Stimulated activated CD8-positive, alpha-beta memory T cell treated with anti-CD3 and anti-CD28 coated beads, Interleukin-2, amount 100 ng/mL, for 48 hours (primary cell): ENCODE results near the gene NT5DC2.

Experiments used
- DNase-seq, 2 donors: peaks; one replicate each; pipeline ENCODE4 v3.0.0-alpha.2; 2020; ENCODE audit warnings: low read depth in 2 of 2

NT5DC2 gene

DNA sequence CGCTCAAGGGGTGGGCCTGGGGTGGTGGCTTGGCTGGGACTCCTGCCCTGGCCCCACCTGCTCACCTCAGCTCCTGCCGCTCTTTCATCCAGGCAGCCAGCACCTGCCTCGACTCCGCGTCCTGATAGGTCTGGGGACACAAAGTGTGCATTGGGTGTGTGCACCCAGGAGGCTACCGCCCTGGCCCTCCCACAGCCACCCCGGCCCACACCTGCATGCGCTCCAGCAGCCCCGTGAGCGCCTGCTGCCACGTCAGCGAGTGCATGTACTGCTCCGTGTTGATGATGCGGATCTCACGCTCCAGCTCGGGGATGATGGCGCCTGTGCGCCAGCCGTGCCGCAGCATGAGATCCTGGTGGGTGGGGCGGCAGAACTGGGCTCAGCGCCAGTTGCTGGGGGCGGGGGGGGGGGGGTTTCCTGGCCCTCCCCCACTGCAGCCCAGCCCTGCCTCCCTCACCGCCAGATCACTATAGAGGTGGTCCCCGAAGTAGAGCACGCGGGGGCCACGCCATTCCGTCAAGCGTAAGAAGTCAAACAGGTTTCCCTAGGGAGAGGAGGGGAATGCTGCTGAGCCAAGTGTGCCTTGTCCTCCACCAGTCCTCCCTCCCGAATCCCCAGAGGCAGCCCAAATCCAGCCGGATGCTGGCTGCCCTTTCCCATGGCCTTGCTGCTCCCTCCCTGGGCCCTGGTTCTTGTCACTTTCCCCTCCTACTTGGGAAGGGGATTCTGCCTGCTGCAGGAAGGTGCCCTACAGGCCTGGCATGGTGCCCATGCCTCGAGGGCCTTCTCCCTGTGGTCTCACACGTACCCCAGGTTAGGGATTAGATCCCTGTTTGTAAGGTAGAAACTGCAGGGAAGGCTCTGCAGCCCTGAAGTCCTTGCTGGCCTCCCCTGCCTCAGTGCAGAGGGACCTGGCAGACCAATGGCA lies 8.6 kb downstream of the NT5DC2 start:
- no peak for DNase-seq

DNA sequence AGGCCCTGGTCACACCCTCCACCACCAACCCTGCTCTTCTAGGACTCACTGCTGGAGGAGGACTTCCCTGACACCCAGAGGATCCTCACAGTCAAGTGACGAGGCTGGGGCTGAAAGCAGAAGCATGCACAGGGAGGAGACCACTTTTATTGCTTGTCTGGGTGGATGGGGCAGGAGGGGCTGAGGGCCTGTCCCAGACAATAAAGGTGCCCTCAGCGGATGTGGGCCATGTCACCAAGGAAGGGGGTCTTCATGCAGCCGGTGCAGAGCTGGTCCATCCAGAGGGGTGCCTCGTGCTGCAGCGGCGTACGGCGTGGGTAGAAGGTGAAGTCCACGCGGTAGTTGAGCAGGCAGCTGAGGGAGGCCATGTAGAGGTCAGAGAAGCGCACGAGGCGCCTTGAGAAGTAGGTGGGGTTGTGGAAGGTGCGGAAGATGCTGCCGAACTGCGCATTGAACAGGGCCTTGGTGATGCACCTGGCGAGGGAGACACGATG lies 9.4 kb downstream of the NT5DC2 start:
- DNase-seq = no peak

GRCh38 chr3:52523386-52524257 lies 10.0 kb downstream of the NT5DC2 start:
- DNase-seq = no peak

- DNase-seq = no peak
Observed at GRCh38 chr3:52522651-52523251, 10.9 kb downstream of the NT5DC2 start.

- DNase-seq = no peak
Observed at GRCh38 chr3:52521881-52522650, 11.6 kb downstream of the NT5DC2 start.

DNA sequence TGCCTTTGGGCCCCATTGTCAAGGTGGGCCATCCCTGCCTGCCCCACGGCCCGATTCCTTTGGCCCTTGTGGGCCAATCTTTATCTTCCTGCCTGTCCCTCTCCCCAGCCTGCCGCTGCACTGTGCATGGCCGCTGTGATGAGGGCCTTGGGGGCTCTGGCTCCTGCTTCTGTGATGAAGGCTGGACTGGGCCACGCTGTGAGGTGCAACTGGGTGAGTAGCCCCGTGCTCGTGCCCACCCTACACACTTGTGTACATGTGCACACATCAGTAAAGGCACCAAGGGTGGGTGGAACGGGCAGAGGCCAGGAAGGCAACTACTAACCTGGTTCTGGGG lies 12.2 kb downstream of the NT5DC2 start:
- DNase-seq = no peak

DNA sequence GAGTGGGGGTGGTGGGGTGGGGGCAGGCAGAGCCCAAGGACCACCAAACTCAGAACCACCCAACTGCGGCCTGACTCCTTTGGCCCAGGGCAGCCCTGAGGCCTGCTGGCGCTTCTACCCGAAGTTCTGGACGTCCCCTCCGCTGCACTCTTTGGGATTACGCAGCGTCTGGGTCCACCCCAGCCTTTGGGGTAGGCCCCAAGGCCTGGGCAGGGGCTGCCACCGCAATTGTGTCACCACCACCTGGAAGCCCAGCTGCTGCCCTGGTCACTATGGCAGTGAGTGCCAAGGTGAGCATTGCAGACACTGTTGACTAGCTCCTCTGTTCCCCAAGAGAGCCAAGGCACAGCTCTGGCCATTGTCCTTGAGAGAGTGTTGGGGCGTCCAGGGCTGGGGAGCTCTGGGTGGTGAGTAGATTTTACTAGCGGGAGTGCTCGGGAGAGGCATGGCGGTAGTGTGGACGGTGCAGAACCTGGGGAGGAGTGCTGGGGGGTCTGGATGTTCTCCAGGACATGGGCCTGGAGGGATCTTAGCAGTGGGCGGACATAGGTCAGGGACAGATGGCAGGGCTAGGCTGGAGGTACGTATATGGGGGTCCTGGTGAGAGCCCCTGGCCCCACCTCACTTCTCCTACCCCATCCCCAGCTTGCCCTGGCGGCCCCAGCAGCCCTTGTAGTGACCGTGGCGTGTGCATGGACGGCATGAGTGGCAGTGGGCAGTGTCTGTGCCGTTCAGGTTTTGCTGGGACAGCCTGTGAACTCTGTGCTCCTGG lies 12.8 kb downstream of the NT5DC2 start:
- no peak for DNase-seq

DNA sequence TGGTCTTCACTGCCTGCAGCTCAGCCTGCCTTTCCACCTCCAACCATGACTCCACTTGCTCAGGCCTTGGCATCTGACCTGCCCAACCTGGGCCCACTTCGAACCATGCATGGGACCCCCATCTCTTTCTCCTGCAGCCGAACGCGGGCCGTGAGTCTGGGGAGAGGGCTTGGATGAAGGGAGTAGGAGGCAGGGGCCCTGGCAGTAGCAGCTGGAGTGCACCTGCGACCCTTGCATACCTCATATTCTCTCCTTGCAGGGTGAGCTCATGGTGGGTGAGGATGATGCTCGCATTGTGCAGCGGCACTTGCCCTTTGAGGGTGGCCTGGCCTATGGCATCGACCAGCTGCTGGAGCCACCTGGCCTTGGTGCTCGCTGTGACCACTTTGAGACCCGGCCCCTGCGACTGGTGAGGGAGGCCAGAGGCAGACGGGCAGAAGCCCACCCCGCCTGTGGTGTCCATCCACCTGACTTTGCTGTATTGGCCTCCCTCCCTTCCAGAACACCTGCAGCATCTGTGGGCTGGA lies 13.5 kb downstream of the NT5DC2 start:
- no peak for DNase-seq

GRCh38 chr3:52519445-52520140 lies 14.1 kb downstream of the NT5DC2 start:
- DNase-seq = no peak

DNA sequence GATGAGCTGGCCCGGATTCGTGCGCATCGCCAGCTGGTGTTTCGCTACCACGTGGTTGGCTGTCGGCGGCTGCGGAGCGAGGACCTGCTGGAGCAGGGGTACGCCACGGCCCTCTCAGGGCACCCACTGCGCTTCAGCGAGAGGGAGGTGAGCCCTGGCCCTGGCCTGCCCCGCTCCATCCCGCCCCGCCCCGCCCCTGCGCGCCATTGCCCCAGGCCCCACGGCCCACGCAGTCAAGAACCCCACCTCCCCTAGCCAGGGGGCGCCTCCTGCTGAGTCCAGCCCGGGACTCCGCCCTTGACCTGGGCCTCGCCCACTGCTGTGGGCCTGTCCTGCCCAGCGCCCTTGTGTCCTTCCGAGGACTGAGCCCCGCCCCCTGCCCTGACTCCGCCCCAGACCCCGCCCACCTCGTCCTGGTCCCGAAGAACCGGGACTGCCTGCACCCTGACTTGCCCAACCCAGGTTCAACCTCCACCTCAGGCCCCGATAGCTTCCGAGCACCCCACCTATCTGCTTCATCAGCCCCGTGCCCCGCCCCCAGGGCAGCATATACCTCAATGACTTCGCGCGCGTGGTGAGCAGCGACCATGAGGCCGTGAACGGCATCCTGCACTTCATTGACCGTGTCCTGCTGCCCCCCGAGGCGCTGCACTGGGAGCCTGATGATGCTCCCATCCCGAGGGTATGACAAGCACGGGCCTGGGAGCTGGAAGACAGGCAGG lies 14.8 kb downstream of the NT5DC2 start:
- DNase-seq = no peak

DNA sequence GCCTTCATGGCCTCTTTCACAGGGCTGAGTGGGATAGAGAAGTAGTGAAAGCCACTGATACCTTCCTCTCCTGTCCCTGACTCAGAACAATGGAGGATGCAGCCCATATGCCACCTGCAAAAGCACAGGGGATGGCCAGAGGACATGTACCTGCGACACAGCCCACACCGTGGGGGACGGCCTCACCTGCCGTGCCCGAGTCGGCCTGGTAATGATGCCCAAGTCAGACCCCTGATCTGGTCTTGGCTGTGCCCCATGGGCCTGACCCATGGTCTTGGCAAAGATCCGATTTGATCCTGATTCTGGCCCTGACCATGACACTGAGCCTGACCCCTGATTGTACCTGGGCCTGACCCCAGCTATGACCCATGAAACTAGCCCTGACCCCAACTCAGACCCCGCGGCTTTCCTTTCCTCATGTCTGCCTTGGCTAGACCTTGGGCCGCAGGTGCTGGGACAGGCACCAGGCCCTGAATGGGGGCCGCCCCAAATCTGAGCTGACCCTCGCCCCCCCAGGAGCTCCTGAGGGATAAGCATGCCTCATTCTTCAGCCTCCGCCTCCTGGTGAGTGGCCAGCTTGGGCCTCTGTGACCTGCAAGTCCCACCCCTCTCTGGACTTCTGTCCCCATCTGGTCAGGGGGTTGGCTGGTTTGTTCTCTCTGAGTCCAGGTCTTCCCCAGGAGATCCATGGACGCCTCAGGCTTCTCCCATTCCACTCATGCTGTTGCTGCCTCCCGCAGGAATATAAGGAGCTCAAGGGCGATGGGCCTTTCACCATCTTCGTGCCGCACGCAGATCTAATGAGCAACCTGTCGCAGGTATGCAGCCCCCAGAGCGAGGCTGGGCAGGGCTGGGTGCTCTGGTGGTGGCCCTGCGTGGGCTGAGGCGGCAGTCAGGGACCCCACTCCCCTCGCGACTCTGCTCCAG lies 15.6 kb downstream of the NT5DC2 start:
- DNase-seq = no peak

- DNase-seq = no peak
Observed at GRCh38 chr3:52516509-52517195, 17.0 kb downstream of the NT5DC2 start.

- no peak for DNase-seq
Observed at GRCh38 chr3:52515192-52515591, 18.5 kb downstream of the NT5DC2 start.

DNA sequence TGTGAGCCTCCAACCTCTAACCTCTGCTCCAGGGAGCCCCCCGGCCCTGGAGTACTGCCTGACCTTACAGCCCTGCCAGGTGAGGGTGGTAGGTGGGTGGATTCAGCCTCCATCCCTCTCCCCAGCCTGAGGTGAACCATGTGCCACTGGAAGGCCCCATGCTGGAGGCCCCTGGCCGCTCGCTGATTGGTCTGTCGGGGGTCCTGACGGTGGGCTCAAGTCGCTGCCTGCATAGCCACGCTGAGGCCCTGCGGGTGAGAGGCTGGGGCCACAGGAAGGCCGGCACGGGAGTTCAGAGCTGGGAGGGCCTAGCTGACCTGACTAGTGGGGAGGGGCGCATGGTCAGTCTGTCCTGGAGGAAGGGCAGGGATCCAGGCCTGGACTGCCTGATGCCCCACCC lies 19.1 kb downstream of the NT5DC2 start:
- no peak for DNase-seq

- DNase-seq = no peak
Observed at GRCh38 chr3:52513281-52513680, 20.4 kb downstream of the NT5DC2 start.

DNA sequence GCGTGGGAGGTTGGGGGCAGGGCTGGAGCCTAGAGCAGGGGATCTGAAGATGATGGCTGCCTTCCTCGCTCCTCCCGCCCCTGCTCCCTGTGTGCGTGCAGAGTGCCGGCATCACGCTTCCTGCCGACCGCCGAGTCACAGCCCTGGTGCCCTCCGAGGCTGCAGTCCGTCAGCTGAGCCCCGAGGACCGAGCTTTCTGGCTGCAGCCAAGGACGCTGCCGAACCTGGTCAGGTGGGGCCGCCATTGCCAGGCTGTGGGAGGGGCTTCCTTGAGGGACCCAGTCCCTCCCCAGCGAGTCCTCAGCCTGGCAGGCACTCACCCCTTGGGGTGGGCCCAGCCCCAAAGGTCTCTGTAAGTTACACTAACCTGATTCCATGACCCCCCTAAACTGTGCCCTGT lies 20.9 kb downstream of the NT5DC2 start:
- DNase-seq = no peak

GRCh38 chr3:52512105-52512504 lies 21.6 kb downstream of the NT5DC2 start:
- no peak for DNase-seq
